ENCODE data around the gene PCGF3. TPM values are rescaled to one million over a fixed set of nuclear protein-coding genes. Genes with fewer than 3 reads are reported as not detected.
A peak's percentile ranks its signal among the peaks of the same experiment; 100 is the strongest.
"Not testable (repeated sequence)": the region's sequence is repeated elsewhere in the genome, so short reads cannot be mapped to it uniquely, and the experiment has no call there.

PCGF3 gene
- total RNA-seq, 1 donor from 2014 or later: 50.3 TPM

DNA sequence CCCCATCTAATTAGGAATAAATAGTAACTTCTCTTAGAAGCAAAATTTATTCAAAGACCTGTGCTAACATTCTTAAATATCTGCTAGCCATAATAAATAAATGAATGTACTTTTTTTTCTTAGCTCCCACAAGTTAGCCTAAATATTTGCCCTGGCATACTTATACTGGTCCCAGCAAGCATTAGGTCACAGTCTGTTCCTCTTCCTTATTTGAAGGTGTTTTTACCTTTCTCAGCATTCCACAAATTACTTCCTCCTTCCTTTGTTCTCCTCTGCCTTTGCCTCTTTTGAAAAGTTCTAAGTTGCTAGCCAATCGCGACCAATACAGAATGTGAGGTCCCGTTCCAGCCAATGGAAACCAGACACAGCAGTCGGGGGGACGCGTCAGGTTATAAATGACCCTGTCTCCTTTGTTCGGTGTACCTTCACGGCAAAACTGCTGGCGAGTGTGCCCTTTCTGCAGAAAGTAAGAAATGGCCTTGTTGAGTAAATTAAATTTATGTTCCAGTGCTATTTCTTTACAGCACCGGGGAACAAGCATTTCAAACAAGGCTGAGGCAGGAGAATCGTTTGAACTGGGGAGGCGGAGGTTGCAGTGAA, 11.2 kb upstream of the PCGF3 start:
- ATAC-seq; DNase-seq (ENCODE audit: low spot score); intact Hi-C loops (cut with DNase I): not testable (repeated sequence)

- ATAC-seq (no peak), DNase-seq (ENCODE audit: low spot score) (no peak)
- intact Hi-C loops (cut with DNase I): no loop called here
Measured at GRCh38 chr4:699816-700580, 5.6 kb upstream of the PCGF3 start.

GRCh38 chr4:700587-701264, 4.9 kb upstream of the PCGF3 start:
- intact Hi-C loops (cut with DNase I): no loop called here
- ATAC-seq (no peak), DNase-seq (ENCODE audit: low spot score) (no peak)

DNA sequence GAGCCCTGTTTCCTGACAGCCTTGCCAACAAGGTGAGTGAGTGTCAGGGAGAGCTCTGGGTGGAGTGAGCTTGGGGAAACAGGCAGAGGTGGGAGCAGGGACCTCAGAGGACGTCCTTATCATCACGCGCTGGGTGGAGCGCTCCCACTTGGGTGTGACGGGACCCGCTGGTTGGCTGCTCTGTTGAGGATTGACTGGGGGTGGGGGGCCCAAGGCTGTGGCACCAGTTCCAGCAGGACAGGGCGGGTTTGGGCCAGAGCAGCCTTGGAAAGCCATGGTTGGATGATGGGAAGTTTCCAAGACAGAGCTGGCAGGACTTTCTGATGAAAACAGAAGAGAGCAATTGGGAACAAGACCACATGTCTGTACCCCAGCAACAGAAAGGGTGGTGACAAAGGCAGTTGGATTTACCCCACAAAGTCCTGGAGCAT, 3.0 kb upstream of the PCGF3 start:
- no peak for ATAC-seq
- intact Hi-C loops (cut with DNase I): no loop called here
- DNase-seq (ENCODE audit: low spot score): no peak

DNA sequence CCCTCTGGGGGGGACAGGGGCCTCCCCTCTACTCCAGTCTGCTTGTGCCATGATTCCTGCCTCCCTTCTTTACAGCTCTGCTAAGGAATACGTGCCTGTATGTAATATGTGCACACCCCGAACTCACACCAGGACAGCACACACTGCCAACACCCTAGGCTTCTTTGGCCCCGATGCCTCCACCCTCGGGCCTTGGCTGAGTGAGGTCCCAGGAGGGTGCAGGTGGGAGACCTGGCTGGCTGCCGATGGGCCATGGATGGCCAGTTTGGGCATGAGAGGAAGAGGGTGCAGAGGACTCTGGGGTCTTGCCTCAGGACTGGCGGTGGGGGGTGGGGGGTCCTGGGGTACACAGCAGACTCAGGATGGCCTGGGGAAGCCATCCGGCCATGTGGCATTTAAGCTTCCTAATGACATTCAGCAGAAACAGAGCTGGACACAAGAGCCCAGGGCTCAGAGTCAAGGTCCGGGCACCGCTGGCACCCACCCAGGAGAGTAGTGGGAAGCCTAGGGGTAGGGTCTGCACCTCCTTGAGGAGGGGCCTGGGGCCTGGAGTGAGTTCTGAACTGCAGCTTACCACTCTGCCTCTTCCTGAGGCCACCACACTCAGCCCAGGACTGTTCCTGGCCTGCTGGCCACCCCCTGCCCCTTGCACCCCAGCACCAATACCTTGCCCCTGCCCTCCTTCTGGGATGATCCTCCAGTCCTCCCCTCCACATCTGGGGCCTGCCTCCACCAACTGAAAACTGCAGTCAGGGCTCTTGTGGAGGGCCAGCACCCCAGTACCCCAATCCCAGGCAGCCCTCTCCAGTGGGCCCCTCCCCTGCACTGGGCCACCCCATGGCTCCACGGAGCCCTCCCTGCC, 2.1 kb upstream of the PCGF3 start:
- intact Hi-C loops (cut with DNase I): no loop called here
- ATAC-seq: no peak
- no peak for DNase-seq (ENCODE audit: low spot score)

DNA sequence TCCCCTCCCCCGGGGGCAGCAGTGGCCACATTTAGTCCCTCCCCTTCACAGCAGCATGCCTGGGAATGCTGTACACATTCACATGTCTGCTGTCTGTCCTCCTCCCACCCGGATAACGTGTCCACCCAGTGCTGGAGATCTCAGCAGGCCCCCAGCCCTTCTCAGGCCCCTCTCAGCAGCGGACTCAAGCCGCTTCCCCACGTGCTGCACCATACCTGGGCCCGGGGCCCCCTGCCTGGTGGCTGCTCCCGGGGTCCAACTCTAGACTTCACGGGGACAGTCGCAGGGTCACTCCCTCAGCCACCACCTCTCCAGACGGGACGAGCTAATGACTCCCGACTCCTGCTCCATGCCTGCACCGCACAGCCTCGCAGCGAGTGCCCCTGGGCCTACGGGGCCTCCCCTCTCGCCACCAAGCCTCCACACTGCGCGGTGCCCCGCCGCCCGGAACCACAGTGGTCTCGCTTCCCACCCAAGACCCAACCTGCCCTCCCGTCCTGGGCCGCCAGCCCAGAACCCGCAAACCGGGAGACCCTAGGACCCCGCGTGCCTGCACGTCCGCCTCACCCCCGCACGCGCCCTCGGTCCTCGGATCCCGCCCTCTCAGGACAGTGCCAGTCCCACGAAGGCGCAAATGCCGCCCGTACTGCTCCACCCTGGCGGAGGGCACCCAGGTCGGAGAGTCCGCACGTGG, 1.3 kb upstream of the PCGF3 start:
- intact Hi-C loops (cut with DNase I): no loop called here
- DNase-seq (ENCODE audit: low spot score): no peak
- ATAC-seq: peak; percentile 8

- DNase-seq (ENCODE audit: low spot score) (no peak), ATAC-seq (no peak)
- intact Hi-C loops (cut with DNase I): no loop called here
Measured at GRCh38 chr4:704971-705277, 708 bp upstream of the PCGF3 start.

GRCh38 chr4:706083-706633, 526 bp downstream of the PCGF3 start:
- intact Hi-C loops (cut with DNase I); ATAC-seq; DNase-seq (ENCODE audit: low spot score): not testable (repeated sequence)

GRCh38 chr4:706834-707598, 1.4 kb downstream of the PCGF3 start:
- intact Hi-C loops (cut with DNase I): no loop called here
- no peak for ATAC-seq
- no peak for DNase-seq (ENCODE audit: low spot score)

DNA sequence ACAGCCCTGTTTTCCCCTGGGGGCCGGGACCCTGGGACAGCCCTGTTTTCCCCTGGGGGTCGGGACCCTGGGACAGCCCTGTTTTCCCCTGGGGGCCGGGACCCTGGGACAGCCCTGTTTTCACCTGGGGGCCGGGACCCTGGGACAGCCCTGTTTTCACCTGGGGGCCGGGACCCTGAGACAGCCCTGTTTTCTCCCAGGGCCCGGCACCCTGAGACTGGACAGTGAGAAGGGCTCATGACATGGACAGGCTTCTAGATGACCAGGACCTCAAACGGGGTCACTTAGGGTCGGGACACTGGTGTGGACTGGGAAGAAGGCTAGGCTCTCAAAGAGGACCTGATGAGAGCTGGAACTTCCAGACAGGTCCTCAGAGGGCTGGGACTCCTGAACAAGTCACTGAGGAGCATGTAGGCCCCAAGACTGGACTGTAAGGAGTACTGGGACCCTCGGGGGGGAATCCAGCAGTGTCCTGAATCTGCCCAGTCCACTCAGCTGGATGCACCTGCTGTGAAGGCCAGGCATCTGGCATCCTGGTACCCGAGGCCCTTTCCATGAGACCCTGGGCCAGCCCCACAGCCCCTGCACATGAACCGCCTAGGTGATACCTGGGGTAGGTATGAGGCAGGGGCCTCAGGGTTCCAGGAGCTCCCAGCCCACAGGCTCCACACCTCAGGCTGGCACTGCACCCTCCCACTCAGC, 2.4 kb downstream of the PCGF3 start:
- intact Hi-C loops (cut with DNase I): no loop called here
- DNase-seq (ENCODE audit: low spot score) (no peak), ATAC-seq (no peak)

- intact Hi-C loops (cut with DNase I): no loop called here
- ATAC-seq (no peak), DNase-seq (ENCODE audit: low spot score) (no peak)
Measured at GRCh38 chr4:708631-708933, 3.0 kb downstream of the PCGF3 start.

GRCh38 chr4:709348-709747, 3.7 kb downstream of the PCGF3 start:
- intact Hi-C loops (cut with DNase I): no loop called here

GRCh38 chr4:710116-710515, 4.5 kb downstream of the PCGF3 start:
- DNase-seq (ENCODE audit: low spot score) (no peak), ATAC-seq (no peak)
- intact Hi-C loops (cut with DNase I): no loop called here

More at GRCh38 chr4:709348-709747, 3.7 kb downstream of the PCGF3 start:
- ATAC-seq: no peak
- no peak for DNase-seq (ENCODE audit: low spot score)

- intact Hi-C loops (cut with DNase I): no loop called here
- DNase-seq (ENCODE audit: low spot score) (no peak), ATAC-seq (no peak)
Measured at GRCh38 chr4:710916-711315, 5.3 kb downstream of the PCGF3 start.

DNA sequence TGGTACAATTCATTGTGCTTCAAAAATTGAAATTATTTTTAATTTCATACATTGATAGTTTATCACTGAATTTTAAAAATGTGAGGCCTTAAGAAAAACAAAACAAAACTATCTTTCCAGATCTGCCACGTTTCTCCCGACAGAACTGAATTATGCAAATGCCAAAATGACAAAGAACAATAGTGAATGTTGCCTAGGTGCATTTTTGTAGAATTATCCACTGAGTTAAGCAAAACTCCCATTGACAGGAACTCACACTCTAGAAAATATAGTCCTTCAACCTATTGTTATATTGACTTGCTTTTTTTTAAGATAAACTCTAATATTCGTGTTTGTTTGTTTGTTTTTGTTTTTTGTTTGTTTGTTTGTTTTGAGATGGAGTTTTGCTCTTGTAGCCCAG, 6.5 kb downstream of the PCGF3 start:
- ATAC-seq (no peak), DNase-seq (ENCODE audit: low spot score) (no peak)
- intact Hi-C loops (cut with DNase I): no loop called here

GRCh38 chr4:712916-713632, 7.4 kb downstream of the PCGF3 start:
- no peak for ATAC-seq
- DNase-seq (ENCODE audit: low spot score): no peak
- intact Hi-C loops (cut with DNase I): no loop called here

GRCh38 chr4:714087-714486, 8.5 kb downstream of the PCGF3 start:
- intact Hi-C loops (cut with DNase I): no loop called here
- ATAC-seq (no peak), DNase-seq (ENCODE audit: low spot score) (no peak)
